ENCODE data around the gene NLGN2. TPM values are rescaled to one million over a fixed set of nuclear protein-coding genes. Genes with fewer than 3 reads are reported as not detected.

The NLGN2 gene
- total and polyA plus RNA-seq, 2 of the 8 experiments (the other 6 are each of a cell fraction or from before 2014, with no cell fraction given) = 21.2 to 62.8 TPM

GRCh38 chr17:7428557-7428956 lies 20.9 kb downstream of the NLGN2 start, which contains the start of gene SPEM3:
TSS of gene SPEM3 (plus strand) at chr17:7428857. CDS start at chr17:7428903, 46 bp downstream.
- H3K9me3 ChIP-seq (ENCODE audit: insufficient read depth in 2 of 2, low read depth in 1 of 2, low read length in 1 of 2) = no peaks in the 10 kb centered on the region
- no peaks in the 10 kb centered on the region for H3K23me2 ChIP-seq (ENCODE audit: low read depth, low read length)
- no peak for DNase-seq (ENCODE audit: low read depth in 1 of 2, low spot score in 2 of 2)
- H3K27me3 ChIP-seq (replicated peaks in 1 of 4; ENCODE audit: control insufficient read depth in 3 of 4, extremely low read depth in 1 of 4, insufficient read depth in 3 of 4, low read length in 3 of 4) = no peaks in the 10 kb centered on the region; a peak in 1 of 7 replicates
- H4K5ac ChIP-seq (ENCODE audit: insufficient read length, low read depth, low read length) = no peak within 1 kb of the TSS
- WGBS, 2 experiments (ENCODE audit: extremely low coverage in 1 of 2, insufficient coverage in 1 of 2, insufficient read length in 1 of 2, insufficient replicate concordance in 2 of 2, low coverage in 1 of 2, low lambda C conversion rate in 2 of 2, missing lambda C conversion rate in 1 of 2) = 80% methylated on average over 5 of the region's 5 CpGs; no CpG with 5 or more reads in 1 of the 2 experiments
- no peak within 1 kb of the TSS for H3K27ac ChIP-seq (ENCODE audit: low read depth, low read length)
- H2AFZ ChIP-seq (ENCODE audit: low read length) = no peak within 1 kb of the TSS
- H2BK15ac ChIP-seq (ENCODE audit: low read length) = no peak within 1 kb of the TSS
- no peak within 1 kb of the TSS for H3K18ac ChIP-seq (ENCODE audit: extremely low read depth, low read length)
- H3K14ac ChIP-seq (ENCODE audit: insufficient read length) = no peak within 1 kb of the TSS
- H2BK12ac ChIP-seq (ENCODE audit: low read depth, low read length) = no peak within 1 kb of the TSS
- H3K4ac ChIP-seq (replicated peaks; ENCODE audit: insufficient read length, low read depth, low read length) = no peak within 1 kb of the TSS
- H2BK120ac ChIP-seq (replicated peaks; ENCODE audit: low read depth, low read length) = no peak within 1 kb of the TSS
- no peak within 1 kb of the TSS for H2BK5ac ChIP-seq (ENCODE audit: low read depth, low read length)
- no peak within 1 kb of the TSS for H2BK20ac ChIP-seq (ENCODE audit: low read length)
- H2AK5ac ChIP-seq (ENCODE audit: low read depth, low read length) = no peak within 1 kb of the TSS
- H3K4me2 ChIP-seq (ENCODE audit: insufficient read depth in 1 of 2, low read depth in 2 of 2, low read length in 2 of 2) = no peak within 1 kb of the TSS
- H3K36me3 ChIP-seq (ENCODE audit: control insufficient read depth in 2 of 4, insufficient read depth in 4 of 4, low read length in 3 of 4) = no peaks in the 10 kb centered on the region
- no peaks in the 10 kb centered on the region for H3K79me1 ChIP-seq (ENCODE audit: low read depth, low read length)
- no peak for FAIRE-seq
- H3K23ac ChIP-seq (ENCODE audit: insufficient read length) = no peak within 1 kb of the TSS
- peaks cover 0 to 3% of the 10 kb centered on the region in 2 experiments for H4K20me1 ChIP-seq (replicated peaks in 1 of 2; ENCODE audit: control insufficient read depth in 1 of 2, insufficient read depth in 2 of 2, low read length in 2 of 2)
- no peak within 1 kb of the TSS for H3K56ac ChIP-seq (replicated peaks; ENCODE audit: insufficient read length, low read depth, low read length)
- H3K4me3 ChIP-seq (ENCODE audit: extremely low read depth in 1 of 4, insufficient read depth in 2 of 4, low read depth in 3 of 4, low read length in 4 of 4) = no peak within 1 kb of the TSS
- ChIA-PET CTCF (ENCODE audit: partially characterized antibody) (interaction anchor here (0.6 to 0.8 kb wide), 2 partner anchors 63 to 66 kb away, joined by 3 to 4 read pairs; no protein-coding TSS in a partner anchor), POLR2A (ENCODE audit: partially characterized antibody) (interaction anchor here (0.8 to 1.2 kb wide), 4 partner anchors 10 to 30 kb away, joined by 3 read pairs; partner anchors contain the start of gene TMEM256)
- no peak within 1 kb of the TSS for H4K91ac ChIP-seq (replicated peaks; ENCODE audit: insufficient read length, low read length)
- no peak within 1 kb of the TSS for H4K8ac ChIP-seq (ENCODE audit: extremely low read depth, insufficient read depth, low read length)
- no peaks in the 10 kb centered on the region for H3K79me2 ChIP-seq (ENCODE audit: control insufficient read depth in 1 of 2, insufficient read depth in 2 of 2, low read length in 2 of 2)
- H3K9ac ChIP-seq (replicated peaks in 1 of 4; ENCODE audit: extremely low read depth in 1 of 4, low read depth in 3 of 4, low read length in 3 of 4) = no peak within 1 kb of the TSS
- no peaks in the 10 kb centered on the region; a peak in 1 of 7 replicates for H3K4me1 ChIP-seq (replicated peaks in 1 of 4; ENCODE audit: control insufficient read depth in 3 of 4, insufficient read depth in 4 of 4, low read length in 3 of 4)
- no peak for TF ChIP-seq CBX8 (IDR thresholded peaks at IDR 0.05; ENCODE audit: borderline replicate concordance, low read depth, low read length)
- TF ChIP-seq POLR2A (IDR thresholded peaks at IDR 0.05; ENCODE audit: control extremely low read depth in 1 of 2, low read depth in 2 of 2, low read length in 2 of 2) = no peak
- no peak for TF ChIP-seq MAX (IDR thresholded peaks at IDR 0.05)
- TF ChIP-seq ATF3 (IDR thresholded peaks at IDR 0.05; ENCODE audit: insufficient read depth, low read depth, low read length) = no peak
- no peak for TF ChIP-seq ZNF274 (IDR thresholded peaks at IDR 0.05; ENCODE audit: borderline replicate concordance, extremely low read depth, low read length)
- no peak for TF ChIP-seq SIRT6 (IDR thresholded peaks at IDR 0.05; ENCODE audit: low read length)
- no peak for TF ChIP-seq SAP30 (IDR thresholded peaks at IDR 0.05; ENCODE audit: insufficient read depth, insufficient replicate concordance, low read length)
- no peak for TF ChIP-seq EGR1 (IDR thresholded peaks at IDR 0.05; ENCODE audit: borderline replicate concordance, low read depth, low read length)
- no peak for TF ChIP-seq SP2 (IDR thresholded peaks at IDR 0.05; ENCODE audit: low read length)
- no peak for TF ChIP-seq SP4 (IDR thresholded peaks at IDR 0.05; ENCODE audit: low read length)
- no peak for TF ChIP-seq BRCA1 (IDR thresholded peaks at IDR 0.05; ENCODE audit: low read depth, low read length)
- no peak for TF ChIP-seq SIN3A (conservative IDR thresholded peaks at IDR 0.05 in 1 of 2, IDR thresholded peaks at IDR 0.05 in 1 of 2; ENCODE audit: low read depth in 1 of 2, low read length in 2 of 2)
- no peak for TF ChIP-seq EZH2 (IDR thresholded peaks at IDR 0.05; ENCODE audit: low read depth, low read length, severe bottlenecking)
- TF ChIP-seq RBBP5 (IDR thresholded peaks at IDR 0.05; ENCODE audit: borderline replicate concordance, low read depth, low read length) = no peak
